H1 (cell line): Measurements from ENCODE around the gene EXOC2. TPM values are rescaled to one million over a fixed set of nuclear protein-coding genes. Genes with fewer than 3 reads are reported as not detected.

Source experiments
- CTCF ChIA-PET: fragments of 300-600 bp; sonication (Branson Sonifier 250); formaldehyde crosslinking; loops from one replicate; lab custom pipeline; 2021; ENCODE audit not compliant: partially characterized antibody; lab: Charles Lee
- POLR2A ChIA-PET: fragments of 300-600 bp; sonication (Branson Sonifier 250); formaldehyde crosslinking; loops from one replicate; lab custom pipeline; 2021; ENCODE audit warnings: inconsistent platforms; ENCODE audit not compliant: partially characterized antibody; lab: Charles Lee
- DNase-seq, 2 experiments: peaks; one replicate each; pipeline versions ENCODE4 v3.0.0 to v3.0.0-alpha.2; 2010 to 2022; ENCODE audit warnings: low spot score in 2 of 2, low read depth in 1 of 2, mixed read lengths in 1 of 2
- FAIRE-seq: peaks from 2 replicates; lab custom pipeline; 2011; peaks lifted over from hg19 to GRCh38; lab: Jason Lieb, UNC
- H2AFZ ChIP-seq: 2 replicates; pipeline ENCODE4 v1.8.1; 2012; ENCODE audit warnings: low read length, inconsistent platforms
- H2AK5ac ChIP-seq: 2 replicates; pipeline ENCODE4 v1.6.1; 2013; ENCODE audit warnings: low read depth, low read length
- H2BK120ac ChIP-seq: replicated peaks from 2 replicates; pipeline ENCODE3; 2013; ENCODE audit warnings: low read depth, low read length, inconsistent platforms
- H2BK12ac ChIP-seq: 2 replicates; pipeline ENCODE4 v1.6.1; 2013; ENCODE audit warnings: low read depth, low read length
- H2BK15ac ChIP-seq: 2 replicates; pipeline ENCODE4 v1.6.1; 2013; ENCODE audit warnings: low read length
- H2BK20ac ChIP-seq: 2 replicates; pipeline ENCODE4 v1.6.1; 2013; ENCODE audit warnings: low read length
- H2BK5ac ChIP-seq: 2 replicates; pipeline ENCODE4 v1.6.1; 2013; ENCODE audit warnings: low read depth, low read length
- H3K14ac ChIP-seq: 2 replicates; pipeline ENCODE4 v1.6.1; 2013; ENCODE audit warnings: inconsistent platforms; ENCODE audit not compliant: insufficient read length
- H3K18ac ChIP-seq: 2 replicates; pipeline ENCODE4 v1.6.1; 2013; ENCODE audit warnings: low read length; ENCODE audit errors: extremely low read depth
- H3K23ac ChIP-seq: 2 replicates; pipeline ENCODE4 v1.6.1; 2013; ENCODE audit warnings: inconsistent platforms; ENCODE audit not compliant: insufficient read length
- H3K23me2 ChIP-seq: 2 replicates; pipeline ENCODE4 v1.6.1; 2013; ENCODE audit warnings: low read depth, low read length
- H3K27ac ChIP-seq: 2 replicates; pipeline ENCODE4 v1.6.1; 2011; ENCODE audit warnings: low read depth, low read length, inconsistent platforms
- H3K27me3 ChIP-seq, 4 experiments: replicated peaks in 1 of 4; 1 replicate in 1 of 4; 2 replicates in 3 of 4; pipeline versions ENCODE4 v1.6.1 to v1.8.1; 2011 to 2013; ENCODE audit warnings: low read length in 3 of 4, mild to moderate bottlenecking in 3 of 4, inconsistent platforms in 2 of 4, mixed read lengths in 2 of 4, moderate library complexity in 1 of 4; ENCODE audit not compliant: control insufficient read depth in 3 of 4, insufficient read depth in 3 of 4; ENCODE audit errors: extremely low read depth in 1 of 4
- H3K36me3 ChIP-seq, 4 experiments: 2 replicates each; pipeline versions ENCODE4 v1.6.1 to v1.8.1; 2011 to 2013; ENCODE audit warnings: mild to moderate bottlenecking in 4 of 4, low read length in 3 of 4, moderate library complexity in 2 of 4, control low read depth in 1 of 4, inconsistent platforms in 1 of 4; ENCODE audit not compliant: insufficient read depth in 4 of 4, control insufficient read depth in 2 of 4
- H3K4ac ChIP-seq: replicated peaks from 2 replicates; pipeline ENCODE3; 2013; ENCODE audit warnings: low read length, low read depth, mixed read lengths, inconsistent platforms; ENCODE audit not compliant: insufficient read length
- H3K4me1 ChIP-seq, 4 experiments: replicated peaks in 1 of 4; 1 replicate in 1 of 4; 2 replicates in 3 of 4; pipeline versions ENCODE4 v1.6.1 to v1.8.1; 2011 to 2013; ENCODE audit warnings: low read length in 3 of 4, inconsistent platforms in 2 of 4, mixed read lengths in 1 of 4; ENCODE audit not compliant: insufficient read depth in 4 of 4, control insufficient read depth in 3 of 4
- H3K4me2 ChIP-seq, 2 experiments: 2 replicates each; pipeline versions ENCODE4 v1.6.1 to v1.8.1; 2011 to 2013; ENCODE audit warnings: low read depth in 2 of 2, low read length in 2 of 2, control low read depth in 1 of 2, inconsistent platforms in 1 of 2, mild to moderate bottlenecking in 1 of 2; ENCODE audit not compliant: insufficient read depth in 1 of 2
- H3K4me3 ChIP-seq, 4 experiments: fragments of 200-600, 300-600 bp in 1 of 4; sonication (generic), shearing (Covaris generic), sonication (Bioruptor Twin) in 1 of 4; 2 replicates each; pipeline versions ENCODE4 v1.5.1 to v1.8.1; 2011 to 2016; ENCODE audit warnings: low read length in 4 of 4, low read depth in 3 of 4, control low read depth in 2 of 4, inconsistent platforms in 2 of 4, mild to moderate bottlenecking in 2 of 4, mixed read lengths in 1 of 4, moderate library complexity in 1 of 4; ENCODE audit not compliant: insufficient read depth in 2 of 4; ENCODE audit errors: extremely low read depth in 1 of 4
- H3K56ac ChIP-seq: replicated peaks from 2 replicates; pipeline ENCODE3; 2013; ENCODE audit warnings: low read depth, mild to moderate bottlenecking, mixed read lengths, low read length, inconsistent platforms; ENCODE audit not compliant: insufficient read length
- H3K79me1 ChIP-seq: 2 replicates; pipeline ENCODE4 v1.6.1; 2013; ENCODE audit warnings: low read depth, low read length, control low read depth
- H3K79me2 ChIP-seq, 2 experiments: 2 replicates each; pipeline versions ENCODE4 v1.6.1 to v1.8.1; 2012 to 2013; ENCODE audit warnings: low read length in 2 of 2, mild to moderate bottlenecking in 2 of 2, inconsistent platforms in 1 of 2; ENCODE audit not compliant: insufficient read depth in 2 of 2, control insufficient read depth in 1 of 2
- H3K9ac ChIP-seq, 4 experiments: replicated peaks in 1 of 4; 1 replicate in 1 of 4; 2 replicates in 3 of 4; pipeline versions ENCODE4 v1.6.1 to v1.8.1; 2011 to 2013; ENCODE audit warnings: low read depth in 3 of 4, low read length in 3 of 4, control low read depth in 2 of 4, mild to moderate bottlenecking in 2 of 4, moderate library complexity in 2 of 4, inconsistent platforms in 1 of 4; ENCODE audit errors: extremely low read depth in 1 of 4
- H3K9me3 ChIP-seq, 2 experiments: 2 replicates each; pipeline versions ENCODE4 v1.6.1 to v1.8.1; 2012 to 2013; ENCODE audit warnings: mild to moderate bottlenecking in 2 of 2, moderate library complexity in 2 of 2, control low read depth in 1 of 2, inconsistent platforms in 1 of 2, low read depth in 1 of 2, low read length in 1 of 2, mixed read lengths in 1 of 2; ENCODE audit not compliant: insufficient read depth in 2 of 2
- H4K20me1 ChIP-seq, 2 experiments: replicated peaks in 1 of 2; 2 replicates each; pipeline versions ENCODE3 to v1.8.1; 2011 to 2013; ENCODE audit warnings: inconsistent platforms in 2 of 2, low read length in 2 of 2, mild to moderate bottlenecking in 1 of 2; ENCODE audit not compliant: insufficient read depth in 2 of 2, control insufficient read depth in 1 of 2
- H4K5ac ChIP-seq: 2 replicates; pipeline ENCODE4 v1.6.1; 2013; ENCODE audit warnings: low read length, low read depth, mixed read lengths, inconsistent platforms; ENCODE audit not compliant: insufficient read length
- H4K8ac ChIP-seq: 2 replicates; pipeline ENCODE4 v1.8.0; 2013; ENCODE audit warnings: mild to moderate bottlenecking, moderate library complexity, low read length, inconsistent platforms; ENCODE audit not compliant: insufficient read depth; ENCODE audit errors: extremely low read depth
- H4K91ac ChIP-seq: replicated peaks from 2 replicates; pipeline ENCODE3; 2013; ENCODE audit warnings: low read length, mixed read lengths, inconsistent platforms; ENCODE audit not compliant: insufficient read length
- HDAC6 ChIP-seq: IDR thresholded peaks from one replicate; pipeline ENCODE4 v1.7.1; 2012; ENCODE audit warnings: low read depth, mild to moderate bottlenecking, inconsistent platforms, low read length, moderate library complexity
- MAFK ChIP-seq: IDR thresholded peaks from 2 replicates; pipeline ENCODE4 v1.6.1; 2012; ENCODE audit warnings: low read depth, mild to moderate bottlenecking, improper control_type of control experiment, low read length
- MAX ChIP-seq: IDR thresholded peaks from 2 replicates; pipeline ENCODE4 v1.6.1; 2012; ENCODE audit warnings: inconsistent platforms
- RAD21 ChIP-seq, 2 experiments: IDR thresholded peaks in 1 of 2; conservative IDR thresholded peaks in 1 of 2; 2 replicates each; pipeline ENCODE4 v1.6.1; 2011; ENCODE audit warnings: low read depth in 2 of 2, low read length in 2 of 2, improper control_type of control experiment in 1 of 2, inconsistent platforms in 1 of 2, mild to moderate bottlenecking in 1 of 2, moderate library complexity in 1 of 2
- SP1 ChIP-seq: IDR thresholded peaks from 2 replicates; pipeline ENCODE4 v1.6.1; 2011; ENCODE audit warnings: low read depth, low read length
- TBP ChIP-seq: IDR thresholded peaks from 2 replicates; pipeline ENCODE4 v1.6.1; 2011; ENCODE audit warnings: low read depth, low read length, improper control_type of control experiment
- ZNF274 ChIP-seq: IDR thresholded peaks from 2 replicates; pipeline ENCODE4 v1.7.0; 2012; ENCODE audit warnings: low read length, borderline replicate concordance; ENCODE audit errors: extremely low read depth
- WGBS, 2 experiments: shearing (Covaris generic) in 1 of 2; methylation state at CpG; one replicate each; pipeline versions ENCODE4 v1.1.6 to v1.1.7; 2013 to 2015; ENCODE audit warnings: low lambda C conversion rate in 2 of 2, mixed read lengths in 2 of 2, inconsistent platforms in 1 of 2, low coverage in 1 of 2, missing lambda C conversion rate in 1 of 2; ENCODE audit not compliant: insufficient replicate concordance in 2 of 2, insufficient coverage in 1 of 2, insufficient read length in 1 of 2; ENCODE audit errors: extremely low coverage in 1 of 2, missing lambda C conversion rate in 1 of 2; 5-methylcytosine and 5-hydroxymethylcytosine counted together
- polyA plus RNA-seq, 7 experiments: library from polyadenylated mRNA; depleted of rRNA in 3 of 7; stranded (reverse) in 5 of 7; unstranded in 2 of 7; fragments of >200 nt in 5 of 7; fragments of 200-250 nt in 2 of 7; gene quantifications; 1 replicate in 5 of 7; 2 replicates in 1 of 7; 4 replicates in 1 of 7; pipeline versions ENCODE4 v1.2.1 to v1.2.3, GENCODE V29; 2011 to 2013; ENCODE audit warnings: missing spikeins in 2 of 7, mixed read lengths in 2 of 7
- total RNA-seq: library from RNA; stranded (reverse); fragmentation: NEBNext Ultra II Directional; extraction: Animal tissue kit (Norgen Biotek cat#: 25700); gene quantifications from 2 replicates; pipeline ENCODE4 v1.2.1, GENCODE V29; 2021

The EXOC2 gene
- total and polyA plus RNA-seq, 2 of the 8 experiments (the other 6 are each of a cell fraction or from before 2014, with no cell fraction given) = 25.5 to 44.4 TPM

- H4K20me1 ChIP-seq = no peaks in the 10 kb centered on the region
- no peak for TF ChIP-seq MAX
- TF ChIP-seq ZNF274 = no peak
- no peak for TF ChIP-seq SP1
- no peak for TF ChIP-seq TBP
- TF ChIP-seq MAFK = no peak
- no peak for TF ChIP-seq RAD21 (IDR thresholded peaks at IDR 0.05 in 1 of 2, conservative IDR thresholded peaks at IDR 0.05 in 1 of 2; ENCODE audit: low read depth in 2 of 2, low read length in 2 of 2)
- TF ChIP-seq HDAC6 = no peak
- H3K9ac ChIP-seq = no peak overlapping the region
- no peak overlapping the region for H4K91ac ChIP-seq
- no peak overlapping the region for H3K56ac ChIP-seq
- no peak overlapping the region for H3K23ac ChIP-seq
- CTCF ChIA-PET = interaction anchor here (0.9 to 1.2 kb wide), 2 partner anchors 19 to 24 kb away, joined by 3 to 4 read pairs; no protein-coding TSS in a partner anchor
- H2BK15ac ChIP-seq = no peak overlapping the region
- H3K27ac ChIP-seq = no peak overlapping the region
- 93% methylated on average over 2 of the region's 2 CpGs; no CpG with 5 or more reads in 1 of the 2 experiments for WGBS, 2 experiments
- no peaks in the 10 kb centered on the region for H3K79me1 ChIP-seq
- H3K14ac ChIP-seq = no peak overlapping the region
- H3K4ac ChIP-seq = no peak overlapping the region
- no peak overlapping the region for H2BK5ac ChIP-seq
- H2AK5ac ChIP-seq = no peak overlapping the region
- no peaks in the 10 kb centered on the region for H3K4me1 ChIP-seq
- POLR2A ChIA-PET = no interaction called here
- no peak overlapping the region for H3K4me3 ChIP-seq
- H3K18ac ChIP-seq = no peak overlapping the region
- no peak overlapping the region for H2BK120ac ChIP-seq
- H2AFZ ChIP-seq = no peak overlapping the region
- DNase-seq = no peak
- no peaks in the 10 kb centered on the region for H3K27me3 ChIP-seq
- H3K79me2 ChIP-seq = no peaks in the 10 kb centered on the region
- no peak overlapping the region for H4K5ac ChIP-seq
- H2BK12ac ChIP-seq = no peak overlapping the region
- peaks cover 0 to 3% of the 10 kb centered on the region in 2 experiments; a peak in 2 of 4 replicates for H3K9me3 ChIP-seq
- FAIRE-seq = no peak
- peaks cover 0 to 22% (median 15%) of the 10 kb centered on the region in 4 experiments; a peak in 6 of 8 replicates for H3K36me3 ChIP-seq
- H3K4me2 ChIP-seq = no peak overlapping the region
- no peak overlapping the region for H4K8ac ChIP-seq
- H2BK20ac ChIP-seq = no peak overlapping the region
- H3K23me2 ChIP-seq = no peaks in the 10 kb centered on the region
Measured at GRCh38 chr6:492816-493414, 200.0 kb downstream of the EXOC2 start.
